Skeletal muscle tissue (tissue), 4 donors: ENCODE measurements around the gene SPATA17. TPM values are rescaled to one million over a fixed set of nuclear protein-coding genes. Genes with fewer than 3 reads are reported as not detected.
"Not testable (repeated sequence)": the region's sequence is repeated elsewhere in the genome, so short reads cannot be mapped to it uniquely, and the experiment has no call there.

ENCODE experiments used
- H3K27ac ChIP-seq: one replicate; pipeline ENCODE4 v1.7.0; 2013; ENCODE audit warnings: mild to moderate bottlenecking, low read depth, low read length, inconsistent platforms
- H3K27me3 ChIP-seq, 3 donors: one replicate each; pipeline ENCODE4 v1.7.0; 2013; ENCODE audit warnings: low read length in 3 of 3; ENCODE audit not compliant: control insufficient read depth in 3 of 3, insufficient read depth in 3 of 3
- H3K36me3 ChIP-seq, 3 donors: one replicate each; pipeline ENCODE4 v1.7.0; 2013; ENCODE audit warnings: low read length in 3 of 3; ENCODE audit not compliant: control insufficient read depth in 3 of 3, insufficient read depth in 3 of 3
- H3K4me1 ChIP-seq, 3 donors: one replicate each; pipeline ENCODE4 v1.7.0; 2013; ENCODE audit warnings: low read length in 3 of 3, mild to moderate bottlenecking in 3 of 3; ENCODE audit not compliant: control insufficient read depth in 3 of 3, insufficient read depth in 3 of 3
- H3K4me3 ChIP-seq, 3 donors: one replicate each; pipeline ENCODE4 v1.7.0; 2013; ENCODE audit warnings: low read length in 3 of 3
- H3K9ac ChIP-seq, 3 donors: one replicate each; pipeline ENCODE4 v1.7.0; 2013; ENCODE audit warnings: low read length in 3 of 3, mild to moderate bottlenecking in 3 of 3, moderate library complexity in 2 of 3, low read depth in 1 of 3
- H3K9me3 ChIP-seq, 3 donors: one replicate each; pipeline ENCODE4 v1.7.0; 2013; ENCODE audit warnings: low read length in 3 of 3; ENCODE audit not compliant: control insufficient read depth in 3 of 3
- total RNA-seq: library from RNA; depleted of rRNA; stranded (reverse); fragments of >200 nt; gene quantifications from one replicate; pipeline ENCODE4 v1.2.3, GENCODE V29; 2014
- donor health status: Osteomylitis.

The SPATA17 gene
- total RNA-seq, 1 donor from 2014 or later: 0.52 TPM

- Histone ChIP-seq H3K9ac (no peak overlapping the region), H3K27ac (no peak overlapping the region)
Observed at GRCh38 chr1:217668351-217668940, 37.3 kb downstream of the SPATA17 start.

GRCh38 chr1:217673387-217673786 is 42.2 kb downstream of the SPATA17 start:
- Histone ChIP-seq H3K36me3 (no peaks in the 10 kb centered on the region), H3K4me1 (no peaks in the 10 kb centered on the region), H3K27me3 (no peaks in the 10 kb centered on the region), H3K9me3 (no peaks in the 10 kb centered on the region), H3K27ac (no peak overlapping the region), H3K4me3 (no peak overlapping the region), H3K9ac (no peak overlapping the region)

More at GRCh38 chr1:217668351-217668940, 37.3 kb downstream of the SPATA17 start:
- Histone ChIP-seq H3K4me3 (no peak overlapping the region), H3K4me1 (no peaks in the 10 kb centered on the region), H3K27me3 (no peaks in the 10 kb centered on the region), H3K36me3 (no peaks in the 10 kb centered on the region), H3K9me3 (no peaks in the 10 kb centered on the region)

GRCh38 chr1:217674028-217674729 is 43.0 kb downstream of the SPATA17 start:
- no peak overlapping the region for H3K9ac ChIP-seq
- no peak overlapping the region for H3K27ac ChIP-seq
- H3K4me1 ChIP-seq: no peaks in the 10 kb centered on the region
- no peaks in the 10 kb centered on the region for H3K27me3 ChIP-seq
- no peaks in the 10 kb centered on the region for H3K36me3 ChIP-seq
- H3K9me3 ChIP-seq: no peaks in the 10 kb centered on the region
- no peak overlapping the region for H3K4me3 ChIP-seq

GRCh38 chr1:217681806-217682205 is 50.7 kb downstream of the SPATA17 start:
- Histone ChIP-seq H3K27me3 (no peaks in the 10 kb centered on the region), H3K27ac (no peak overlapping the region), H3K9ac (no peak overlapping the region), H3K9me3 (no peaks in the 10 kb centered on the region), H3K36me3 (no peaks in the 10 kb centered on the region), H3K4me1 (no peaks in the 10 kb centered on the region), H3K4me3 (no peak overlapping the region)

GRCh38 chr1:217687511-217687910 is 56.4 kb downstream of the SPATA17 start:
- Histone ChIP-seq H3K4me1 (no peaks in the 10 kb centered on the region), H3K9me3 (no peaks in the 10 kb centered on the region), H3K27ac (no peak overlapping the region), H3K27me3 (no peaks in the 10 kb centered on the region), H3K9ac (no peak overlapping the region), H3K36me3 (no peaks in the 10 kb centered on the region), H3K4me3 (no peak overlapping the region)

- H3K36me3 ChIP-seq, H3K4me3 ChIP-seq, H3K27me3 ChIP-seq, H3K27ac ChIP-seq, H3K9ac ChIP-seq, H3K4me1 ChIP-seq, H3K9me3 ChIP-seq: not testable (repeated sequence)
Observed at GRCh38 chr1:217696140-217696539, 65.0 kb downstream of the SPATA17 start.

GRCh38 chr1:217703326-217703725 is 72.2 kb downstream of the SPATA17 start:
- Histone ChIP-seq H3K9ac (no peak overlapping the region), H3K27me3 (no peaks in the 10 kb centered on the region), H3K4me3 (no peak overlapping the region), H3K9me3 (no peaks in the 10 kb centered on the region), H3K36me3 (no peaks in the 10 kb centered on the region), H3K4me1 (no peaks in the 10 kb centered on the region), H3K27ac (no peak overlapping the region)

- no peaks in the 10 kb centered on the region for H3K9me3 ChIP-seq
- no peaks in the 10 kb centered on the region for H3K27me3 ChIP-seq
- no peak overlapping the region for H3K9ac ChIP-seq
- H3K36me3 ChIP-seq: no peaks in the 10 kb centered on the region
- H3K4me3 ChIP-seq: no peak overlapping the region
- no peak overlapping the region for H3K27ac ChIP-seq
- no peaks in the 10 kb centered on the region for H3K4me1 ChIP-seq
Observed at GRCh38 chr1:217712925-217713597, 81.9 kb downstream of the SPATA17 start.

GRCh38 chr1:217715681-217716080 is 84.5 kb downstream of the SPATA17 start:
- Histone ChIP-seq H3K27ac (no peak overlapping the region), H3K36me3 (no peaks in the 10 kb centered on the region), H3K27me3 (no peaks in the 10 kb centered on the region), H3K4me3 (no peak overlapping the region), H3K9ac (no peak overlapping the region), H3K9me3 (no peaks in the 10 kb centered on the region), H3K4me1 (no peaks in the 10 kb centered on the region)

- Histone ChIP-seq H3K27ac (no peak overlapping the region), H3K27me3 (no peaks in the 10 kb centered on the region), H3K9ac (no peak overlapping the region), H3K4me3 (no peak overlapping the region), H3K4me1 (no peaks in the 10 kb centered on the region), H3K36me3 (no peaks in the 10 kb centered on the region), H3K9me3 (no peaks in the 10 kb centered on the region)
Observed at GRCh38 chr1:217717959-217718358, 86.8 kb downstream of the SPATA17 start.
